KMS-11 (cell line): ENCODE measurements around the gene THAP4.

Experiments
- H2AFZ ChIP-seq: fragments of 200-600 bp; sonication (generic); 2 replicates; pipeline ENCODE4 v1.6.1; 2016; ENCODE audit warnings: antibody characterized with exemption, mixed run types, low read depth
- H3K27ac ChIP-seq: fragments of 200-600 bp; sonication (generic); 2 replicates; pipeline ENCODE4 v1.6.1; 2016; ENCODE audit warnings: mild to moderate bottlenecking, mixed run types
- H3K27me3 ChIP-seq: fragments of 200-600 bp; sonication (generic); 2 replicates; pipeline ENCODE4 v1.6.1; 2017; ENCODE audit warnings: mild to moderate bottlenecking, low read depth, mixed run types, moderate library complexity; ENCODE audit not compliant: insufficient read depth
- H3K36me3 ChIP-seq: fragments of 200-600 bp; sonication (generic); 2 replicates; pipeline ENCODE4 v1.6.1; 2017; ENCODE audit warnings: mild to moderate bottlenecking, mixed run types; ENCODE audit not compliant: insufficient read depth
- H3K4me1 ChIP-seq: fragments of 200-600 bp; sonication (generic); 2 replicates; pipeline ENCODE4 v1.6.1; 2016; ENCODE audit warnings: mild to moderate bottlenecking, low read depth, mixed run types; ENCODE audit not compliant: poor library complexity, severe bottlenecking
- H3K4me2 ChIP-seq: fragments of 200-600 bp; sonication (generic); 2 replicates; pipeline ENCODE4 v1.7.0; 2016; ENCODE audit warnings: mild to moderate bottlenecking, mixed run types
- H3K4me3 ChIP-seq: fragments of 200-600 bp; sonication (generic); IDR thresholded peaks from 2 replicates; pipeline ENCODE4 v1.6.1; 2017; ENCODE audit warnings: low read depth, low read length, mixed read lengths; ENCODE audit not compliant: insufficient read depth
- H3K79me2 ChIP-seq: fragments of 200-600 bp; sonication (generic); 2 replicates; pipeline ENCODE4 v1.6.1; 2016; ENCODE audit warnings: low read depth, mixed run types; ENCODE audit not compliant: insufficient read depth
- H3K9ac ChIP-seq: fragments of 200-600 bp; sonication (generic); 2 replicates; pipeline ENCODE4 v1.6.1; 2016; ENCODE audit warnings: mild to moderate bottlenecking, mixed run types
- H4K20me1 ChIP-seq: fragments of 200-600 bp; sonication (generic); 2 replicates; pipeline ENCODE4 v1.6.1; 2016; ENCODE audit warnings: mild to moderate bottlenecking, mixed run types; ENCODE audit not compliant: insufficient read depth
- CTCF ChIP-seq: fragments of 200-600 bp; sonication (generic); conservative IDR thresholded peaks from 2 replicates; pipeline ENCODE4 v1.6.1; 2017; ENCODE audit warnings: low read depth, mild to moderate bottlenecking, antibody characterized with exemption, low read length, moderate library complexity, mixed read lengths

THAP4 gene

GRCh38 chr2:241539616-241540374 is 97.2 kb downstream of the THAP4 start:
- H3K36me3 ChIP-seq = no peaks in the 10 kb centered on the region
- peaks cover 9% of the 10 kb centered on the region for H3K4me1 ChIP-seq
- no peak for TF ChIP-seq CTCF
- H3K9ac ChIP-seq = no peak overlapping the region
- no peak overlapping the region for H3K4me2 ChIP-seq
- H4K20me1 ChIP-seq = no peaks in the 10 kb centered on the region
- no peak overlapping the region for H3K4me3 ChIP-seq
- H2AFZ ChIP-seq = no peak overlapping the region
- no peaks in the 10 kb centered on the region for H3K79me2 ChIP-seq
- H3K27me3 ChIP-seq = no peaks in the 10 kb centered on the region
- H3K27ac ChIP-seq = no peak overlapping the region

GRCh38 chr2:241538838-241539615 is 97.9 kb downstream of the THAP4 start:
- H2AFZ ChIP-seq = no peak overlapping the region
- H3K36me3 ChIP-seq = no peaks in the 10 kb centered on the region
- no peaks in the 10 kb centered on the region for H3K27me3 ChIP-seq
- no peaks in the 10 kb centered on the region for H4K20me1 ChIP-seq
- H3K4me2 ChIP-seq = no peak overlapping the region
- no peaks in the 10 kb centered on the region for H3K79me2 ChIP-seq
- no peak overlapping the region for H3K9ac ChIP-seq
- no peak overlapping the region for H3K4me3 ChIP-seq
- peaks cover 6% of the 10 kb centered on the region for H3K4me1 ChIP-seq
- H3K27ac ChIP-seq = no peak overlapping the region
- TF ChIP-seq CTCF = no peak

GRCh38 chr2:241535871-241536655 is 100.9 kb downstream of the THAP4 start:
- Histone ChIP-seq H3K27me3 (no peaks in the 10 kb centered on the region), H2AFZ (no peak overlapping the region), H3K9ac (no peak overlapping the region), H3K27ac (no peak overlapping the region), H3K36me3 (no peaks in the 10 kb centered on the region), H3K79me2 (no peaks in the 10 kb centered on the region), H4K20me1 (no peaks in the 10 kb centered on the region), H3K4me3 (no peak overlapping the region), H3K4me1 (no peaks in the 10 kb centered on the region), H3K4me2 (no peak overlapping the region)
- TF ChIP-seq CTCF = no peak

GRCh38 chr2:241534701-241535375 is 102.1 kb downstream of the THAP4 start:
- no peak for TF ChIP-seq CTCF
- no peaks in the 10 kb centered on the region for H3K36me3 ChIP-seq
- H3K27me3 ChIP-seq = no peaks in the 10 kb centered on the region
- H4K20me1 ChIP-seq = no peaks in the 10 kb centered on the region
- H3K79me2 ChIP-seq = no peaks in the 10 kb centered on the region
- no peak overlapping the region for H3K9ac ChIP-seq
- H3K4me1 ChIP-seq = no peaks in the 10 kb centered on the region
- H2AFZ ChIP-seq = no peak overlapping the region
- H3K27ac ChIP-seq = no peak overlapping the region
- H3K4me3 ChIP-seq = no peak overlapping the region
- no peak overlapping the region for H3K4me2 ChIP-seq
